ENCODE results near the gene WDR90. TPM values are rescaled to one million over a fixed set of nuclear protein-coding genes. Genes with fewer than 3 reads are reported as not detected.

WDR90 gene
- total and polyA plus RNA-seq, 2 of the 13 experiments (the other 11 are each of a cell fraction or from before 2014, with no cell fraction given): 14.9 to 28.9 TPM

DNA sequence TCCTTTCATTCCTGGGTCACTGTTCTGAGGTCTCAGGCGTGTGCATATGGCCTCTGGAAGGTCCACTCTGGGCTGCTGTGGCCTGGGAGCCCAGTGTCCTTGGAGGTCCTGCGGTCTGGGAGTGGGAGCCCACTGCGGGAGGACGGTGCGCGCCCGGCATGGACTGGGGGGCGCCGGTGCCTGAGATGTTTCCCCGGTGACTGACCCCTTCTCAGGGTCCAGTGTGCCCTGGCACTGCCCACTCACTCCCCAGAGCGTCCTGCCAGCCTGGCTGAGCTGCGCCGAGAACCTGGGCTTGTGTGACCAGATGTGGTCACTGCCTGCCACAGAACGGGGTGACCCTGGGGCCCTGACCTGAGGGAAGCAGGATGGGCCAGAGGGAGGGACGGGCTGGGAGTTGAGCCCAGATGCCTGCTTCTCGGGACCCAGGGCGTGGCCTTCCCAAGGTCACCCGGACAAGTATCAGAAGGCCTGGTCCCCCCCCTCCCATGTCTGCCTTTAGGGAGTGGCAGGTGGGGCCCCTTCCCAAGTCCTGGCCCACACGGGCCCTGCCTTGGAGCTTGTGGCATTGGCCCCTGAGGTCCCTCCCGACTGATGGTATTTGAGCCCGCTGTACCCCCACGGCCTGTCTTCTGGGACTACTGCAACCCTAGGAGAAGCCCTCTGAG lies 25.2 kb downstream of the WDR90 start (continued):
- TF ChIP-seq, protein P1, sequence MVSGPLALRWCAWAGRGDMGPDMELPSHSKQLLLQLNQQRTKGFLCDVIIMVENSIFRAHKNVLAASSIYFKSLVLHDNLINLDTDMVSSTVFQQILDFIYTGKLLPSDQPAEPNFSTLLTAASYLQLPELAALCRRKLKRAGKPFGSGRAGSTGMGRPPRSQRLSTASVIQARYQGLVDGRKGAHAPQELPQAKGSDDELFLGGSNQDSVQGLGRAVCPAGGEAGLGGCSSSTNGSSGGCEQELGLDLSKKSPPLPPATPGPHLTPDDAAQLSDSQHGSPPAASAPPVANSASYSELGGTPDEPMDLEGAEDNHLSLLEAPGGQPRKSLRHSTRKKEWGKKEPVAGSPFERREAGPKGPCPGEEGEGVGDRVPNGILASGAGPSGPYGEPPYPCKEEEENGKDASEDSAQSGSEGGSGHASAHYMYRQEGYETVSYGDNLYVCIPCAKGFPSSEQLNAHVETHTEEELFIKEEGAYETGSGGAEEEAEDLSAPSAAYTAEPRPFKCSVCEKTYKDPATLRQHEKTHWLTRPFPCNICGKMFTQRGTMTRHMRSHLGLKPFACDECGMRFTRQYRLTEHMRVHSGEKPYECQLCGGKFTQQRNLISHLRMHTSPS (CRISPR knock-in tag; IDR thresholded peaks at IDR 0.05; ENCODE audit: low read depth): no peak
- TF ChIP-seq ZBTB38 (CRISPR knock-in tag; IDR thresholded peaks at IDR 0.05): peak; percentile 31; the same call in 1 of the 2 replicates
- no peak for TF ChIP-seq JDP2 (CRISPR knock-in tag; IDR thresholded peaks at IDR 0.05; ENCODE audit: borderline replicate concordance)
- TF ChIP-seq NR2F6 (IDR thresholded peaks at IDR 0.05): no peak
- TF ChIP-seq NR2F6 (CRISPR knock-in tag; IDR thresholded peaks at IDR 0.05): no peak
- TF ChIP-seq GATAD1 (CRISPR knock-in tag; IDR thresholded peaks at IDR 0.05): no peak
- TF ChIP-seq HNRNPL (IDR thresholded peaks at IDR 0.05; ENCODE audit: low read depth, low read length): 0 out of 2 replicates have a peak, but pooled peaks have one; percentile 59
- no peak for TF ChIP-seq ZKSCAN8 (CRISPR knock-in tag; IDR thresholded peaks at IDR 0.05; ENCODE audit: borderline replicate concordance)
- no peak for TF ChIP-seq ZNF670 (CRISPR knock-in tag; IDR thresholded peaks at IDR 0.05; ENCODE audit: borderline replicate concordance)
- TF ChIP-seq, protein P2, sequence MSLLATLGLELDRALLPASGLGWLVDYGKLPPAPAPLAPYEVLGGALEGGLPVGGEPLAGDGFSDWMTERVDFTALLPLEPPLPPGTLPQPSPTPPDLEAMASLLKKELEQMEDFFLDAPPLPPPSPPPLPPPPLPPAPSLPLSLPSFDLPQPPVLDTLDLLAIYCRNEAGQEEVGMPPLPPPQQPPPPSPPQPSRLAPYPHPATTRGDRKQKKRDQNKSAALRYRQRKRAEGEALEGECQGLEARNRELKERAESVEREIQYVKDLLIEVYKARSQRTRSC (CRISPR knock-in tag; IDR thresholded peaks at IDR 0.05; ENCODE audit: low read depth): no peak
- TF ChIP-seq ZNF543 (CRISPR knock-in tag; IDR thresholded peaks at IDR 0.05): no peak
- TF ChIP-seq POLR2AphosphoS5 (IDR thresholded peaks at IDR 0.05; ENCODE audit: low read depth, low read length): 0 out of 2 replicates have a peak, but pooled peaks have one; percentile 7
- no peak for TF ChIP-seq ZEB1 (IDR thresholded peaks at IDR 0.05; ENCODE audit: insufficient replicate concordance, low read depth)
- no peak for TF ChIP-seq ZNF121 (CRISPR knock-in tag; IDR thresholded peaks at IDR 0.05)
- no peak for TF ChIP-seq CC2D1A (CRISPR knock-in tag; IDR thresholded peaks at IDR 0.05)
- no peak for TF ChIP-seq ZNF24 (IDR thresholded peaks at IDR 0.05)
- TF ChIP-seq AGO2 (optimal IDR thresholded peaks at IDR 0.05; ENCODE audit: low read depth, low read length): peak; percentile 71
- no peak for TF ChIP-seq SP140L (CRISPR knock-in tag; IDR thresholded peaks at IDR 0.05; ENCODE audit: borderline replicate concordance)
- TF ChIP-seq ZFX (CRISPR knock-in tag; IDR thresholded peaks at IDR 0.05; ENCODE audit: low read depth): no peak
- TF ChIP-seq HOXA3 (CRISPR knock-in tag; IDR thresholded peaks at IDR 0.05): no peak
- TF ChIP-seq SUZ12 (IDR thresholded peaks at IDR 0.05; ENCODE audit: low read depth, low read length): no peak
- TF ChIP-seq RBFOX2 (IDR thresholded peaks at IDR 0.05; ENCODE audit: low read depth, low read length): peak; percentile 42; the same call in 1 of the 2 replicates
- TF ChIP-seq, protein P3, sequence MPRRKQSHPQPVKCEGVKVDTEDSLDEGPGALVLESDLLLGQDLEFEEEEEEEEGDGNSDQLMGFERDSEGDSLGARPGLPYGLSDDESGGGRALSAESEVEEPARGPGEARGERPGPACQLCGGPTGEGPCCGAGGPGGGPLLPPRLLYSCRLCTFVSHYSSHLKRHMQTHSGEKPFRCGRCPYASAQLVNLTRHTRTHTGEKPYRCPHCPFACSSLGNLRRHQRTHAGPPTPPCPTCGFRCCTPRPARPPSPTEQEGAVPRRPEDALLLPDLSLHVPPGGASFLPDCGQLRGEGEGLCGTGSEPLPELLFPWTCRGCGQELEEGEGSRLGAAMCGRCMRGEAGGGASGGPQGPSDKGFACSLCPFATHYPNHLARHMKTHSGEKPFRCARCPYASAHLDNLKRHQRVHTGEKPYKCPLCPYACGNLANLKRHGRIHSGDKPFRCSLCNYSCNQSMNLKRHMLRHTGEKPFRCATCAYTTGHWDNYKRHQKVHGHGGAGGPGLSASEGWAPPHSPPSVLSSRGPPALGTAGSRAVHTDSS (CRISPR knock-in tag; conservative IDR thresholded peaks at IDR 0.05): no peak
